Thymus (tissue), 11 donors: ENCODE measurements around the gene PSPH. TPM values are rescaled to one million over a fixed set of nuclear protein-coding genes. Genes with fewer than 3 reads are reported as not detected.

Source experiments
- DNase-seq, 9 donors: peaks; one replicate each; pipeline ENCODE4 v3.0.0-alpha.2; 2013; ENCODE audit warnings: low spot score in 9 of 9, low read depth in 6 of 9, missing footprints in 1 of 9
- H3K27ac ChIP-seq, 2 donors: one replicate each; pipeline ENCODE4 v1.5.1; 2013; ENCODE audit warnings: control low read depth in 1 of 2, low read depth in 1 of 2, low read length in 1 of 2, mild to moderate bottlenecking in 1 of 2, moderate library complexity in 1 of 2
- H3K27me3 ChIP-seq, 2 donors: one replicate each; pipeline ENCODE4 v1.5.1; 2013; ENCODE audit warnings: low read length in 1 of 2; ENCODE audit not compliant: control insufficient read depth in 2 of 2, insufficient read depth in 1 of 2
- H3K36me3 ChIP-seq, 2 donors: one replicate each; pipeline ENCODE4 v1.5.1; 2013; ENCODE audit warnings: low read length in 1 of 2, mild to moderate bottlenecking in 1 of 2, moderate library complexity in 1 of 2; ENCODE audit not compliant: control insufficient read depth in 2 of 2, insufficient read depth in 2 of 2
- H3K4me1 ChIP-seq, 2 donors: one replicate each; pipeline ENCODE4 v1.5.1; 2013; ENCODE audit warnings: low read length in 2 of 2; ENCODE audit not compliant: control insufficient read depth in 2 of 2, insufficient read depth in 2 of 2
- H3K4me3 ChIP-seq, 2 donors: one replicate each; pipeline ENCODE4 v1.5.1; 2013; ENCODE audit warnings: low read length in 2 of 2, control low read depth in 1 of 2, mild to moderate bottlenecking in 1 of 2
- H3K9me3 ChIP-seq, 2 donors: one replicate each; pipeline ENCODE4 v1.5.1; 2013; ENCODE audit warnings: low read length in 1 of 2, mild to moderate bottlenecking in 1 of 2; ENCODE audit not compliant: control insufficient read depth in 2 of 2, insufficient read depth in 1 of 2
- WGBS: extraction: QIAGEN DNeasy Blood & Tissue Kit; methylation state at CpG from one replicate; pipeline ENCODE4 v1.1.7; 2013; 5-methylcytosine and 5-hydroxymethylcytosine counted together
- polyA plus RNA-seq: library from polyadenylated mRNA; stranded (reverse); fragments of 200-250 nt; gene quantifications from one replicate; pipeline ENCODE4 v1.2.3, GENCODE V29; 2013
- total RNA-seq: library from RNA; stranded (reverse); fragments of 120-200 nt; gene quantifications from one replicate; pipeline ENCODE4 v1.2.4, GENCODE V29; 2013
- donor health status: healthy.

PSPH gene
- total and polyA plus RNA-seq, 2 donors: 8.2 to 14.0 TPM

GRCh38 chr7:55969391-55969790 lies 81.9 kb downstream of the PSPH start:
- 96% methylated on average over 11 of the region's 11 CpGs for WGBS
- DNase-seq: no peak
- Histone ChIP-seq H3K4me3 (no peak overlapping the region), H3K27me3 (no peaks in the 10 kb centered on the region), H3K36me3 (peaks cover 0 to 17% of the 10 kb centered on the region in 2 donors), H3K4me1 (peaks cover 3 to 4% of the 10 kb centered on the region in 2 donors), H3K9me3 (no peaks in the 10 kb centered on the region), H3K27ac (no peak overlapping the region)

DNA sequence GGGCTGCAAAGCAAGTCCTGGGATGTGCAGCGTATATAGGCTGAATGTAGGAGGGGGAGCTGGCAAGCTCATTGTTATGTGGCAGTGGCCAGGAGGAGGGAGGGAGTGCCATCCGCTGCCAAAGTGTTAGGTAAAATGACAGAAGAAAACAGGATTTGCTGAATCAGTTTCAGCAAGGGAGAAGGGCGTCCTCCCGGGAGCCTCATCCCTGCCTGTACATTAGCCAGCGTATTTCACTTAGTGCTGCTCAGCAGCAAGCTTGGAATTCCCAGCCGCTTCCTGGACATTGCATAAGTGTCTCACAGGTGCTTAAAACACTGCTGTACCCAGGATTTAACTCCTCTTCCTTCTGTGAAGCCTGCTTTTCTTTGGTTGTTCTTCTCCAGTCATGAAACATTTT lies 84.4 kb downstream of the PSPH start:
- peaks cover 0 to 17% of the 10 kb centered on the region in 2 donors for H3K36me3 ChIP-seq
- H3K27ac ChIP-seq: no peak overlapping the region
- no peaks in the 10 kb centered on the region for H3K9me3 ChIP-seq
- DNase-seq: no peak
- H3K4me3 ChIP-seq: no peak overlapping the region
- peaks cover 6 to 9% of the 10 kb centered on the region in 2 donors for H3K4me1 ChIP-seq
- WGBS: 88% methylated on average over 6 of the region's 6 CpGs
- H3K27me3 ChIP-seq: peaks cover 0 to 4% of the 10 kb centered on the region in 2 donors

DNA sequence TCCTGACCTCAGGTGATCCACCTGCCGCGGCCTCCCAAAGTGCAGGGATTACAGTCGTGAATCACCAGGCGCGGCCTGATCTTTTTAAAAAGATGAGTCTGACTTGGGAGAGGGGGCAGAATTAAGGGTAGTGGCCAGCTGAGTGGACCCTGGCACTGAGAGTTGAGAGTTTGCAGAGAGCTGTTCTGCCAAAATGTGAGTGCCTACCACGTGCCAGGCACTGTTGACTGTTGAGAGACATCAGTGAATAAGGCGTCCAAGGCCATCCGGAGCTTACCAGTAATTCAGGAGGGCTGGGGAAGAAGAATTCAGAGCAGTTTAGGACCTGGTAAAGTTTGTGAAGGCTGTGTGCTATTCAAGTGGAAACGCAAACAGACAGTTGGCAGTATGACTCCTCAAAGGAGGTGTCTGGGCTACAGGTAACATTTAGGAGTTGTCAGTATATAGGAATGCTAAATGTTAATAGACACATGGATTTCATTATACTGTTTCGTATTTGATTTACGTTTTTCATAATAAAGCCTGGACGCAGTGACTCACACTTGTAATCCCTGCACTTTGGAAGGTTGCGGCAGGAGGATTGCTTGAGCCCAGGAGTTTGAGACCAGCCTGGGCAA lies 85.3 kb downstream of the PSPH start:
- WGBS: 98% methylated on average over 13 of the region's 13 CpGs
- no peak for DNase-seq
- Histone ChIP-seq H3K4me1 (peaks cover 6 to 9% of the 10 kb centered on the region in 2 donors), H3K9me3 (no peaks in the 10 kb centered on the region), H3K27ac (no peak overlapping the region), H3K36me3 (peaks cover 0 to 17% of the 10 kb centered on the region in 2 donors), H3K27me3 (peaks cover 0 to 4% of the 10 kb centered on the region in 2 donors), H3K4me3 (no peak overlapping the region)

DNA sequence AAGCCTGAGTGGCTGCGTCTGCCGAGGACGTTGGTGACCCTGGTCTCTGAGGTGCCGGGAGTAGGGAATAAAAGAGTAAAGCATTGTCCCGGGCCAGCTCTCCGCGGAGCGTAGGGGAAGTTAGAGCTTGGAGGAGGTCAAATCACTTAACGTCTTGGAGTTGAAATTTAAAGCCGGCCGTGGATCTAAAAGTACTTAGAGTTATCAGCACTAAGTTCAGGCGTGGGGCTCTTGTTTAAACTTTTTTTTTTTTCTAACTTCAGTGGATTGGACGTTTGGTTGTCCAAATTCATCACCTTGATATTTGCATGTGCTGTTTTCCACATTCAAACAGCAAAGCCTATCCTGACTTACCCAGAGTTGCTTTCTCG lies 86.2 kb downstream of the PSPH start:
- H3K9me3 ChIP-seq: no peaks in the 10 kb centered on the region
- peak overlapping the region; percentile 32 to 85 for H3K27ac ChIP-seq
- H3K27me3 ChIP-seq: peaks cover 0 to 4% of the 10 kb centered on the region in 2 donors
- peaks cover 6 to 9% of the 10 kb centered on the region in 2 donors for H3K4me1 ChIP-seq
- WGBS: 6% methylated on average over 14 of the region's 14 CpGs
- DNase-seq: peak in 4 of 9 donors; percentile 22 to 58 (median 26)
- peak overlapping the region; percentile 66 to 97 for H3K4me3 ChIP-seq
- H3K36me3 ChIP-seq: peaks cover 0 to 14% of the 10 kb centered on the region in 2 donors

- WGBS: under 1% methylated on average over 105 of the region's 105 CpGs
- peak in 7 of 9 donors; percentile 18 to 74 (median 51) for DNase-seq
- H3K4me1 ChIP-seq: peaks cover 6 to 9% of the 10 kb centered on the region in 2 donors
- H3K27me3 ChIP-seq: peaks cover 0 to 4% of the 10 kb centered on the region in 2 donors
- H3K9me3 ChIP-seq: no peaks in the 10 kb centered on the region
- H3K27ac ChIP-seq: peak within 1 kb of the TSS; percentile 32 to 85
- peak within 1 kb of the TSS; percentile 66 to 97 for H3K4me3 ChIP-seq
- H3K36me3 ChIP-seq: peaks cover 0 to 11% of the 10 kb centered on the region in 2 donors
These were observed 86.8 kb downstream of the PSPH start, which contains the start of gene NIPSNAP2 for GRCh38 chr7:55964261-55965099. Gene NIPSNAP2 (plus strand): TSS chr7:55964585. CDS start chr7:55964610, 25 bp downstream.

DNA sequence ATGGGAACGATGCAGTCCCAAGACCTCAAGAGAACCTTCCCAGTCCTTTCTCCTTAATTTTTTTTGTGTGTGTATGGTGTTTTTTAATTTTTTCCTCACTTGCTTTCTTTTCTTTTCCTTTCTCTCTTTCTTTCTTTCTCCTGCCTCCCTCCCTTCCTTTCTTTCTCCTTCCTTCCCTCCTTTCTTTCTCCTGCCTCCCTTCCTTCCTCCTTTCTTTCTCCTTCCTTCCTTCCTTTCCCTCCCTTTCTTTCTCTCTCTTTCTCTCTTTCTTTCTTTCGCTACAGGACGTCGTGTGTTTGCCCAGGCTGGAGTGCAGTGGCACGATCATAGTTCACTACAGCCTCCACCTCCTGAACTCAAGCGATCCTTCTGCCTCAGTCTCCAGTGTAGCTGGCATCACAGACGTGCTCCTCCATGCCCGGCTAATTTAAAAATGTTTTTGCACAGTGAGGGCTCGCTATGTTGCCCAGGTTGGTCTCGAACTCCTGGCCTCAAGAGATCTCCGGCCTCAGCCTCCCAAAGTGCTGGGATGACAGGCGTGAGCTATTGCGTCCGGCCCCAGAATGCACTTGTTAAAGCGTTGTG lies 87.6 kb downstream of the PSPH start:
- WGBS: 89% methylated on average over 15 of the region's 15 CpGs
- Histone ChIP-seq H3K27me3 (peaks cover 0 to 4% of the 10 kb centered on the region in 2 donors), H3K4me1 (peaks cover 6 to 9% of the 10 kb centered on the region in 2 donors), H3K4me3 (peak overlapping the region; percentile 37 to 97), H3K27ac (no peak overlapping the region), H3K36me3 (peaks cover 0 to 9% of the 10 kb centered on the region in 2 donors), H3K9me3 (no peaks in the 10 kb centered on the region)
- DNase-seq: peak in 1 of 9 donors; percentile 16

DNA sequence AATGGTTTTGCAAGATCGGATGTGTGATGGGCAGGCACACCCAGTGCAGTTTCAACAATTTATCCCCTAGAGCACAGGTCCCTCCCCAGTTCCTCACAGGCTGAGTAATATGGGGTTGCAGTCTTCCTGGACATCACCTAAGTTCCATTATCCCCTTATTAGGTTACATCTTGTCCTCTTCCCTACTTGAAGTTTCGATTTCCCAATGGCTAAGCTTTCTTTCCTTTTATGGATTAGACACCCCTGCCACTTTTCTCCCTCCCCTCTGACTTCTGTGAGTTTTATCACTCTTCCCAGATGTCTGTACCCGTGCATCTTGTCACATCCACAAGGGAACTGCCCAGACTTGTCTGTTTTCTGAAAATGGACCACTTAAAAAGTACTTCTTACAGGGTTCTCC lies 89.2 kb downstream of the PSPH start:
- no peak for DNase-seq
- 96% methylated on average over 3 of the region's 3 CpGs for WGBS
- H3K4me1 ChIP-seq: peaks cover 6 to 9% of the 10 kb centered on the region in 2 donors
- H3K36me3 ChIP-seq: peaks cover 0 to 2% of the 10 kb centered on the region in 2 donors
- no peak overlapping the region for H3K27ac ChIP-seq
- no peaks in the 10 kb centered on the region for H3K9me3 ChIP-seq
- H3K27me3 ChIP-seq: peaks cover 0 to 4% of the 10 kb centered on the region in 2 donors
- no peak overlapping the region for H3K4me3 ChIP-seq
